Measurements from ENCODE around the gene MRPS5. TPM values are rescaled to one million over a fixed set of nuclear protein-coding genes. Genes with fewer than 3 reads are reported as not detected.

The MRPS5 gene
- total RNA-seq, 1 donor from 2014 or later: 32.9 TPM

DNA sequence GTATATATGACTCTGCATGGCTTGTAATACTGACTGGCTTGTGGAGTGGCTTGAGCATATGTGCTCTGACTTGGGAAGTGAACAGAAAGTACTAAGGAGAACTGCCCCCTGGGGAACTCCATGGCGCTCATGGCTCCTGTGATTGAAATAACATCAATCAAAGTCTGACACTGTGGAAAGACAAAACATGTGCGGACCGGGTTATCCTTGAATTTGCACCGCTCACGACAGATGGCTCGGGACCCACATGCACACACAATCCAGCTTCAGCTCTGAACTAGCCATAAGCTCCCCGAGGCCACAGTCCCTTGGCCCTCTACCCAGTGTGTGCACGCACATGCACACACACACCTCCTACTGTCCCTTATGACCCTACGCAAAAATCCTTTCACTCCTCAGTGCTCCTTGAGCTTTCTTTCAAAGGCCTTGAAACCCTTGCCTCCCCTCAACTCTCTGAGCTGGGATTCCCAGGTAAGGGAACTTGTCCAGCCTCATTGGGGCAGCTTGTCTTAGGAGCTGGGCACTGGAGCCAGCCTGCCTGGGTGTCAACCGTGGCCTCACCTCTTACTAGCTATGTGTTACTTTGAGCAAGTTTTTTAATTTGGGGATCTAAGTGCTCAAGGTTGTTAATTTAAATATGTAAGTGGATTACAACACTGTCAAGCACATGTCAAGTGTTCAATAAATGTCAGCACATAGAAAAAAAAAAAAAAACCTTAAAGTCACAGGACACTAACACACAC lies 43.6 kb downstream of the MRPS5 start:
- H3K4me1 Mint-ChIP-seq (ENCODE audit: low read depth): peaks cover 7% of the 10 kb centered on the region
- H3K9me3 Mint-ChIP-seq (ENCODE audit: low read depth): no peaks in the 10 kb centered on the region
- DNase-seq (ENCODE audit: low spot score): no peak
- H3K4me3 Mint-ChIP-seq (ENCODE audit: unreplicated experiment): no peak overlapping the region
- H3K27ac Mint-ChIP-seq (ENCODE audit: unreplicated experiment): no peak overlapping the region
- H3K27me3 Mint-ChIP-seq (ENCODE audit: low read depth): peaks cover 49% of the 10 kb centered on the region
- H3K36me3 Mint-ChIP-seq (ENCODE audit: low read depth): no peaks in the 10 kb centered on the region
- TF ChIP-seq, protein P1, sequence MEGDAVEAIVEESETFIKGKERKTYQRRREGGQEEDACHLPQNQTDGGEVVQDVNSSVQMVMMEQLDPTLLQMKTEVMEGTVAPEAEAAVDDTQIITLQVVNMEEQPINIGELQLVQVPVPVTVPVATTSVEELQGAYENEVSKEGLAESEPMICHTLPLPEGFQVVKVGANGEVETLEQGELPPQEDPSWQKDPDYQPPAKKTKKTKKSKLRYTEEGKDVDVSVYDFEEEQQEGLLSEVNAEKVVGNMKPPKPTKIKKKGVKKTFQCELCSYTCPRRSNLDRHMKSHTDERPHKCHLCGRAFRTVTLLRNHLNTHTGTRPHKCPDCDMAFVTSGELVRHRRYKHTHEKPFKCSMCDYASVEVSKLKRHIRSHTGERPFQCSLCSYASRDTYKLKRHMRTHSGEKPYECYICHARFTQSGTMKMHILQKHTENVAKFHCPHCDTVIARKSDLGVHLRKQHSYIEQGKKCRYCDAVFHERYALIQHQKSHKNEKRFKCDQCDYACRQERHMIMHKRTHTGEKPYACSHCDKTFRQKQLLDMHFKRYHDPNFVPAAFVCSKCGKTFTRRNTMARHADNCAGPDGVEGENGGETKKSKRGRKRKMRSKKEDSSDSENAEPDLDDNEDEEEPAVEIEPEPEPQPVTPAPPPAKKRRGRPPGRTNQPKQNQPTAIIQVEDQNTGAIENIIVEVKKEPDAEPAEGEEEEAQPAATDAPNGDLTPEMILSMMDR (IDR thresholded peaks at IDR 0.05): no peak

DNA sequence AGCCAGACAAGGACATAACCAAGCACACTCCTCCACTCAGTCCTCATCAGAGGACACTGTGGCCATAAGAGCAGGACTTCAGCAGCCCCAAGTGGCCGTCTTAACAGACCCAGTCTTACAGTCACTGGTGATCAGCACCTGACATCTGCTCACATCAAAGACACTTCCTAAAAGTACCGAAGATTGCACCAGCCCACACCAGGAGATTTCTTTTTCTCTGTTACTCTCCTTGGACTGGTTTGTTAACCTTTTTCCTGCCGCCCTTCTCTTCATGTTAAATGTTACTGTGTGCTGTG lies 44.1 kb downstream of the MRPS5 start:
- TF ChIP-seq, protein P1 (IDR thresholded peaks at IDR 0.05): no peak
- Mint-ChIP-seq H3K4me3 (ENCODE audit: unreplicated experiment) (peak overlapping the region; percentile 70), H3K36me3 (ENCODE audit: low read depth) (no peaks in the 10 kb centered on the region), H3K9me3 (ENCODE audit: low read depth) (no peaks in the 10 kb centered on the region), H3K4me1 (ENCODE audit: low read depth) (peaks cover 7% of the 10 kb centered on the region), H3K27ac (ENCODE audit: unreplicated experiment) (no peak overlapping the region), H3K27me3 (ENCODE audit: low read depth) (peaks cover 52% of the 10 kb centered on the region)
- DNase-seq (ENCODE audit: low spot score): no peak

DNA sequence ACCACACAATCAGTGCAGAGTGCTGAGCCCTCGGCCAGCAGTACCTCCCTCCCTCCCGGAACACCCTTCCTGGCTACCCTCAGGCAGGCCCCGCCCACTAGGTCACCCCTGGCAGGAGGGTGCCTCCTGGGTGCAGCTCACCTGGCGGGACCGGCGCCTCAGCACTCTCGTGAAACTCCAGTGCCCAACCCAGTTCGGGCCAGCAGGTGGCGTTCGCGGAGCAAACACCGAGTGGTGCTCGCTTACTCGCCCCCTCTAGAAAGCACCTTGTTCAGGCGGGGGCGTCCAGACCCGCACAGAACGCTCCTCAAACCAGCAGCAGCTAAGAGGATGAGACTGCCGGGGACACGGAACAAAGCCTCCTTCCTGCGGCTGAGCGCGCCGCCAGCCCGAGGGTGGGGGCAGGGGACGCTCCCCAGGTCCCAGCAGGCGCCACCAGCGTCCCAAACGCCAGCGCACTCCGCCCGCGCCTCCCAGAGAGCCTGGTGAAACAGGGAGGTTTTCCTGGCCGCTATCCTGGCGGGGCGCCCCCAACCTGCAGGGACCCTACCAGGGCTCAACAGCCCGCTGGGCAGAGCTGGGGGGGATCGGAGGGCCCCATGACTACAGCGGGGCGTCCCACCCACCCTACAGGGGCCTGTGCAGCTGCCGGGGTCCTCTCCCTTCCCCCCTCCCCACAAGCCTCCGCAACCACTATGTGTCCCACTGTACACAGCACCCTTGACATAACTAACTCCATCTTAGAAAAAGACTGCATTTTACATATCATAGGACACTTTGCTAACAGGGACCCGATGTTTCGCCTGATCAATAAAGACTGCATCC lies 44.7 kb downstream of the MRPS5 start:
- Mint-ChIP-seq H3K27me3 (ENCODE audit: low read depth) (peaks cover 57% of the 10 kb centered on the region), H3K36me3 (ENCODE audit: low read depth) (no peaks in the 10 kb centered on the region), H3K4me3 (ENCODE audit: unreplicated experiment) (peak overlapping the region; percentile 70), H3K27ac (ENCODE audit: unreplicated experiment) (no peak overlapping the region), H3K4me1 (ENCODE audit: low read depth) (peaks cover 7% of the 10 kb centered on the region), H3K9me3 (ENCODE audit: low read depth) (no peaks in the 10 kb centered on the region)
- no peak for DNase-seq (ENCODE audit: low spot score)
- TF ChIP-seq, protein P1 (IDR thresholded peaks at IDR 0.05): peak; percentile 92

DNA sequence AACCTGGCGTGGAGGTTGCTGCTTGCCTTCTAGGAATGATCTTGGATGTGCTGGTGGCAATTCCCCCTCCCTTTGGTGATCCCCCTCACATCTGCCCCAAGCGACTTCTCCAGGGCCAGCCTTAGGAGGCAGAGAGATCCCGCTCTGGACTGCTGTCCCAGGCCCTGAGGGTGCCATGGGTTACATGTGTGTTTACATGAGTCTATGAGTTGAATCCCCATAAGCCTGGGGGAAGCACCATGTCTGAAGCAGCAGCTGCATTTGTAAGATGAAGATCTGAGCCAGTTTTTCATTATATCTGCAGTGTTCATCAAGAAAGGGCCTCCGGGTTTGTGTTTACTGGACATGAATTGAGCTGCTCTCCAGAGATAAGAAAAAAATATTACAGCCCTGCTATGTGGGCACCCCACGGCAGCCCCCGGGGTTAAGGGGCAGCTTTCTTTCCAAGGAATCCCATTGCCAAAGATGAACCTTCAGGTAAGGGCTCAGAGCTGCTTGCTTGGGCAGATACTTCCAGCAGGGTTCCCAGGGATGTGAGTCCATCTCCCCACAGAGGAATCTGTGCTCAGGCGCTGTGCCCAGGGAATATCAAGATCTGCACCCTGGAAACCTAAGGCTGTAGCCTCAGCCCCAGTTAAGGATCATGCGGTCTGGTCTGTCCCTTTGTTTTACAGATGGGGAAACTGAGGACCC lies 46.0 kb downstream of the MRPS5 start:
- H3K4me1 Mint-ChIP-seq (ENCODE audit: low read depth): peaks cover 7% of the 10 kb centered on the region
- peaks cover 62% of the 10 kb centered on the region for H3K27me3 Mint-ChIP-seq (ENCODE audit: low read depth)
- TF ChIP-seq, protein P1 (IDR thresholded peaks at IDR 0.05): no peak
- H3K9me3 Mint-ChIP-seq (ENCODE audit: low read depth): no peaks in the 10 kb centered on the region
- DNase-seq (ENCODE audit: low spot score): no peak
- no peak overlapping the region for H3K4me3 Mint-ChIP-seq (ENCODE audit: unreplicated experiment)
- H3K27ac Mint-ChIP-seq (ENCODE audit: unreplicated experiment): no peak overlapping the region
- no peaks in the 10 kb centered on the region for H3K36me3 Mint-ChIP-seq (ENCODE audit: low read depth)
